Neural cell (in vitro differentiated cells): ENCODE measurements around the gene MFAP2. TPM values are rescaled to one million over a fixed set of nuclear protein-coding genes. Genes with fewer than 3 reads are reported as not detected.

Experiments used
- H2AFZ ChIP-seq: fragments of 200-600, 300-800 bp; sonication (generic), shearing (Covaris generic); 2 replicates; pipeline ENCODE4 v1.6.0; 2014; ENCODE audit warnings: low read depth, mild to moderate bottlenecking, antibody characterized with exemption, low read length, moderate library complexity
- H3F3A ChIP-seq: fragments of 200-600 bp; shearing (Covaris generic); 2 replicates; pipeline ENCODE4 v1.6.1; 2016; ENCODE audit warnings: mild to moderate bottlenecking, moderate library complexity, mixed read lengths, antibody characterized with exemption, low read length; ENCODE audit not compliant: insufficient read depth, poor library complexity, severe bottlenecking
- H3K27ac ChIP-seq: fragments of 200-600, 300-800 bp; sonication (generic), shearing (Covaris generic); 2 replicates; pipeline ENCODE4 v1.5.1; 2014; ENCODE audit warnings: mild to moderate bottlenecking, low read length, moderate library complexity
- H3K27me3 ChIP-seq: fragments of 300-800, 200-600 bp; sonication (generic), shearing (Covaris generic); 2 replicates; pipeline ENCODE4 v1.6.0; 2014; ENCODE audit warnings: mild to moderate bottlenecking, low read depth, low read length, moderate library complexity; ENCODE audit not compliant: insufficient read depth
- H3K36me3 ChIP-seq: fragments of 300-800, 200-600 bp; sonication (generic), shearing (Covaris generic); 2 replicates; pipeline ENCODE4 v1.5.1; 2014; ENCODE audit warnings: mild to moderate bottlenecking, antibody characterized with exemption, low read length, moderate library complexity; ENCODE audit not compliant: insufficient read depth
- H3K4me2 ChIP-seq: fragments of 300-800, 200-600 bp; sonication (generic), shearing (Covaris generic); 2 replicates; pipeline ENCODE4 v1.6.0; 2014; ENCODE audit warnings: mild to moderate bottlenecking, low read length
- H3K4me3 ChIP-seq: fragments of 300-800, 200-600 bp; sonication (generic), shearing (Covaris generic); 2 replicates; pipeline ENCODE4 v1.5.1; 2014; ENCODE audit warnings: mild to moderate bottlenecking, low read length, moderate library complexity
- H3K79me2 ChIP-seq: fragments of 200-600 bp; shearing (Covaris generic); replicated peaks from 2 replicates; pipeline ENCODE4 v1.6.0; 2014; ENCODE audit warnings: mild to moderate bottlenecking, low read length, moderate library complexity; ENCODE audit not compliant: insufficient read depth
- H3K9ac ChIP-seq: fragments of 300-800, 200-600 bp; sonication (generic), shearing (Covaris generic); 2 replicates; pipeline ENCODE4 v1.6.1; 2016; ENCODE audit warnings: mild to moderate bottlenecking, low read length, mixed read lengths
- H3K9me2 ChIP-seq: fragments of 200-600 bp; shearing (Covaris generic); 2 replicates; pipeline ENCODE4 v1.6.1; 2016; ENCODE audit warnings: mild to moderate bottlenecking, low read length, mixed read lengths; ENCODE audit not compliant: insufficient read depth
- H3K9me3 ChIP-seq: fragments of 200-600, 300-800 bp; sonication (generic), shearing (Covaris generic); 2 replicates; pipeline ENCODE4 v1.6.1; 2016; ENCODE audit warnings: mild to moderate bottlenecking, mixed run types, low read length, moderate library complexity, mixed read lengths
- H4K20me1 ChIP-seq: fragments of 200-600 bp; shearing (Covaris generic); 2 replicates; pipeline ENCODE4 v1.6.1; 2016; ENCODE audit warnings: mild to moderate bottlenecking, mixed run types; ENCODE audit not compliant: insufficient read depth
- EP300 ChIP-seq: fragments of 450-650 bp; conservative IDR thresholded peaks from 2 replicates; pipeline ENCODE4 v1.6.1; 2014; ENCODE audit warnings: antibody characterized with exemption, mild to moderate bottlenecking, moderate library complexity; ENCODE audit not compliant: poor library complexity, severe bottlenecking
- EZH2 ChIP-seq: fragments of 200-600, 300-800 bp; shearing (Covaris generic), sonication (generic); IDR thresholded peaks from 2 replicates; pipeline ENCODE4 v1.6.1; 2014; ENCODE audit warnings: antibody characterized with exemption, low read length, borderline replicate concordance, mild to moderate bottlenecking; ENCODE audit not compliant: insufficient read depth, poor library complexity, severe bottlenecking
- MXI1 ChIP-seq: fragments of 450-650 bp; conservative IDR thresholded peaks from 2 replicates; pipeline ENCODE4 v1.6.1; 2014; ENCODE audit warnings: antibody characterized with exemption, mild to moderate bottlenecking; ENCODE audit not compliant: poor library complexity, severe bottlenecking
- POLR2AphosphoS5 ChIP-seq: IDR thresholded peaks from 2 replicates; pipeline ENCODE4 v1.6.1; 2012
- RAD21 ChIP-seq: fragments of 450-650 bp; conservative IDR thresholded peaks from 2 replicates; pipeline ENCODE4 v1.6.1; 2014; ENCODE audit warnings: antibody characterized with exemption, mild to moderate bottlenecking, moderate library complexity
- SMC3 ChIP-seq: fragments of 450-650 bp; conservative IDR thresholded peaks from 2 replicates; pipeline ENCODE4 v1.6.1; 2014; ENCODE audit warnings: antibody characterized with exemption, mild to moderate bottlenecking, moderate library complexity; ENCODE audit not compliant: poor library complexity
- TAF1 ChIP-seq: IDR thresholded peaks from 2 replicates; pipeline ENCODE4 v1.6.1; 2012; ENCODE audit warnings: low read depth
- polyA plus RNA-seq: library from polyadenylated mRNA; depleted of rRNA; stranded (reverse); fragments of >200 nt; gene quantifications from 2 replicates; pipeline ENCODE4 v1.2.3, GENCODE V29; 2014
- TF ChIP-seq, protein P1 (sequence below): fragments of 450-650 bp; IDR thresholded peaks from 2 replicates; pipeline ENCODE4 v1.5.1; 2014; ENCODE audit warnings: antibody characterized with exemption, mild to moderate bottlenecking, moderate library complexity; ENCODE audit not compliant: poor library complexity, severe bottlenecking
- TF ChIP-seq, protein P2 (sequence below): IDR thresholded peaks from 2 replicates; pipeline ENCODE4 v1.6.1; 2012; ENCODE audit warnings: borderline replicate concordance

The MFAP2 gene
- polyA plus RNA-seq, 1 donor from 2014 or later = 68.4 TPM

DNA sequence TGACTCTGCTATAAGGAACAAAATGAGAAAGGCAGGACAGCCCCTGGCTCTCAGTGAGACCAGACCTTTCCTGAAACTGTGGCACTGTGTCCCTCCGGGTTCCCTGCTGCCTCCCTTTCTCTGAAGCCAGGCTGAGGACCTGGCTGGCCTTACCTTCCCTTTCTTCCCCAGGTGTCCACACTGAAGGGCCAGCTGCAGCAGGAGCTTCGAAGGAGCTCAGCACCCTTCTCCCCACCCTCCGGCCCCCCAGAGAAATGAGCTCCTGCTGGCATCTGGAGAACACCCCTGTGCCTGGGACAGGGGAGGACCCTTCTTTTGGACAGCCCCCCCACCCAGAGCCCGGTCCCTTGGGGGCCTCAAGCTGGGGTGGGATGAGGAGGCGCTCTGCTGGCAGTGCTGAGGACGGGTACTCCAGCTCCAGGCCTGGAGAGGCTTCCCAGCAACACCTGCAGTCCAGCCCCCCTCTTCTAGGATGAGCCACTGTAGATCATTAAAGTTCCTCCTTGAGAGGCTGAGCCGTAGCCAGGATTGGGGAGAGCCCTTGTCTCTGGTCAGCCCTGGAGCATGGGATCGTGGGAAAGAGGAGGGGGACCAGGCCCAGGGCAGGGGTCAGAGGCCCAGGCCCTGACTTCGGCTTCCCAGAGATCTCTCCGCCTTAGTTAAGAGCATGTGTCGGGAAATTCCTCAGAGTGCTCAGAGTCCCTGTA, 8.1 kb downstream of the MFAP2 start:
- no peaks in the 10 kb centered on the region for H4K20me1 ChIP-seq
- H3K4me3 ChIP-seq = no peak overlapping the region
- H3K36me3 ChIP-seq = no peaks in the 10 kb centered on the region
- H3K27ac ChIP-seq = no peak overlapping the region
- no peaks in the 10 kb centered on the region for H3K9me3 ChIP-seq
- H3K9me2 ChIP-seq = no peaks in the 10 kb centered on the region
- H3K79me2 ChIP-seq = no peaks in the 10 kb centered on the region
- no peak overlapping the region for H3K9ac ChIP-seq
- no peak for TF ChIP-seq RAD21
- no peak for TF ChIP-seq EP300
- no peak for TF ChIP-seq POLR2AphosphoS5
- TF ChIP-seq EZH2 = no peak
- no peak for TF ChIP-seq TAF1
- TF ChIP-seq SMC3 = no peak
- TF ChIP-seq, protein P1, sequence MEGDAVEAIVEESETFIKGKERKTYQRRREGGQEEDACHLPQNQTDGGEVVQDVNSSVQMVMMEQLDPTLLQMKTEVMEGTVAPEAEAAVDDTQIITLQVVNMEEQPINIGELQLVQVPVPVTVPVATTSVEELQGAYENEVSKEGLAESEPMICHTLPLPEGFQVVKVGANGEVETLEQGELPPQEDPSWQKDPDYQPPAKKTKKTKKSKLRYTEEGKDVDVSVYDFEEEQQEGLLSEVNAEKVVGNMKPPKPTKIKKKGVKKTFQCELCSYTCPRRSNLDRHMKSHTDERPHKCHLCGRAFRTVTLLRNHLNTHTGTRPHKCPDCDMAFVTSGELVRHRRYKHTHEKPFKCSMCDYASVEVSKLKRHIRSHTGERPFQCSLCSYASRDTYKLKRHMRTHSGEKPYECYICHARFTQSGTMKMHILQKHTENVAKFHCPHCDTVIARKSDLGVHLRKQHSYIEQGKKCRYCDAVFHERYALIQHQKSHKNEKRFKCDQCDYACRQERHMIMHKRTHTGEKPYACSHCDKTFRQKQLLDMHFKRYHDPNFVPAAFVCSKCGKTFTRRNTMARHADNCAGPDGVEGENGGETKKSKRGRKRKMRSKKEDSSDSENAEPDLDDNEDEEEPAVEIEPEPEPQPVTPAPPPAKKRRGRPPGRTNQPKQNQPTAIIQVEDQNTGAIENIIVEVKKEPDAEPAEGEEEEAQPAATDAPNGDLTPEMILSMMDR = no peak
- TF ChIP-seq, protein P2, sequence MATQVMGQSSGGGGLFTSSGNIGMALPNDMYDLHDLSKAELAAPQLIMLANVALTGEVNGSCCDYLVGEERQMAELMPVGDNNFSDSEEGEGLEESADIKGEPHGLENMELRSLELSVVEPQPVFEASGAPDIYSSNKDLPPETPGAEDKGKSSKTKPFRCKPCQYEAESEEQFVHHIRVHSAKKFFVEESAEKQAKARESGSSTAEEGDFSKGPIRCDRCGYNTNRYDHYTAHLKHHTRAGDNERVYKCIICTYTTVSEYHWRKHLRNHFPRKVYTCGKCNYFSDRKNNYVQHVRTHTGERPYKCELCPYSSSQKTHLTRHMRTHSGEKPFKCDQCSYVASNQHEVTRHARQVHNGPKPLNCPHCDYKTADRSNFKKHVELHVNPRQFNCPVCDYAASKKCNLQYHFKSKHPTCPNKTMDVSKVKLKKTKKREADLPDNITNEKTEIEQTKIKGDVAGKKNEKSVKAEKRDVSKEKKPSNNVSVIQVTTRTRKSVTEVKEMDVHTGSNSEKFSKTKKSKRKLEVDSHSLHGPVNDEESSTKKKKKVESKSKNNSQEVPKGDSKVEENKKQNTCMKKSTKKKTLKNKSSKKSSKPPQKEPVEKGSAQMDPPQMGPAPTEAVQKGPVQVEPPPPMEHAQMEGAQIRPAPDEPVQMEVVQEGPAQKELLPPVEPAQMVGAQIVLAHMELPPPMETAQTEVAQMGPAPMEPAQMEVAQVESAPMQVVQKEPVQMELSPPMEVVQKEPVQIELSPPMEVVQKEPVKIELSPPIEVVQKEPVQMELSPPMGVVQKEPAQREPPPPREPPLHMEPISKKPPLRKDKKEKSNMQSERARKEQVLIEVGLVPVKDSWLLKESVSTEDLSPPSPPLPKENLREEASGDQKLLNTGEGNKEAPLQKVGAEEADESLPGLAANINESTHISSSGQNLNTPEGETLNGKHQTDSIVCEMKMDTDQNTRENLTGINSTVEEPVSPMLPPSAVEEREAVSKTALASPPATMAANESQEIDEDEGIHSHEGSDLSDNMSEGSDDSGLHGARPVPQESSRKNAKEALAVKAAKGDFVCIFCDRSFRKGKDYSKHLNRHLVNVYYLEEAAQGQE = no peak
- no peak for TF ChIP-seq MXI1
- no peaks in the 10 kb centered on the region for H3F3A ChIP-seq
- H2AFZ ChIP-seq = no peak overlapping the region
- H3K4me2 ChIP-seq = no peak overlapping the region
- no peaks in the 10 kb centered on the region for H3K27me3 ChIP-seq

DNA sequence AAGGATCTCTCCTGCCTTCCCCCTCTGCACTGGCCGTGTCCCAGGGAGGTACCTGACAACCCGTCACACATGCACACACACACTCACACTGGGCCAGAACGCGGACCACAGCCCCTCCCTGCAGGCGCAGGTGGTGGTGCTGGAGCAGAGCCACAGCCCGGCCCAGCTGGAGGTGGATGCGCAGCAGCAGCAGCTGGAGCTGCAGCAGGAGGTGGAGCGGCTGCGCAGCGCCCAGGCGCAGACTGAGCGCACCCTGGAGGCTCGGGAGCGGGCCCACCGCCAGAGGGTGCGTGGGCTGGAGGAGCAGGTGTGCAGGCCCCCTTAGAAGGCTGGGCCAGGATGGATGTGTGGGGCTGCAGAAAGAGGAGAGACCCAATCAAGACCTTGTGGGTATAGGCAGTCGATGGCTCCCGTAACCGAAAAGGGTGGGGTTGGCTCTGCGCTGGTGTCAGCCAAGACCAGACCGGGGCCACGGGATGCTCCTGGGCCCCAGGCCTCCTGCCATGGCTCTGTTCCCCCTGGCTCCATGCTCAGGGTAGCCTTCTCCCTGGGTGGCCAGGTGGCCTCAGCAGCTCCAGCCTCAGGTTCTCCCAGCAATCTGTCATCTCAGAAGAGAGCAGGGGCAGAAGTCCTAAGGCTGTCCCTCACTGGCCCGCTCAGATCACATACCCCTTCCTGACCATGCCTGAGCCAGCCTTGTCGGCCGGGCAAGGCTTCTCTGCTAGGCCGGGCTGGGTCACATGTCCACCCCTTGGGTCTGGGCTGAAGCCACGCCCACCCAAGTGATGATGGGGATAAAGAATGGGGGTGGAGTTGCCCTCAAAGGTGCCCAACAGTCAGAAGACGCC, 8.9 kb downstream of the MFAP2 start:
- Histone ChIP-seq H3K9ac (no peak overlapping the region), H3F3A (no peaks in the 10 kb centered on the region), H3K4me3 (no peak overlapping the region), H3K79me2 (no peaks in the 10 kb centered on the region), H4K20me1 (no peaks in the 10 kb centered on the region), H3K9me2 (no peaks in the 10 kb centered on the region), H3K9me3 (no peaks in the 10 kb centered on the region), H3K27ac (no peak overlapping the region), H3K27me3 (no peaks in the 10 kb centered on the region), H2AFZ (no peak overlapping the region), H3K4me2 (no peak overlapping the region), H3K36me3 (no peaks in the 10 kb centered on the region)
- TF ChIP-seq EP300 = no peak
- TF ChIP-seq SMC3 = no peak
- TF ChIP-seq, protein P2 = no peak
- no peak for TF ChIP-seq TAF1
- no peak for TF ChIP-seq RAD21
- TF ChIP-seq MXI1 = no peak
- TF ChIP-seq EZH2 = no peak
- TF ChIP-seq POLR2AphosphoS5 = no peak
- TF ChIP-seq, protein P1 = no peak
